Measurements from ENCODE around the gene IGLL5.
"Not testable (repeated sequence)": the region's sequence is repeated elsewhere in the genome, so short reads cannot be mapped to it uniquely, and the experiment has no call there.

Gene IGLL5

GRCh38 chr22:22884010-22884887, 3.4 kb upstream of the IGLL5 start:
- peak; percentile 78 for DNase-seq (ENCODE audit: low spot score)

DNA sequence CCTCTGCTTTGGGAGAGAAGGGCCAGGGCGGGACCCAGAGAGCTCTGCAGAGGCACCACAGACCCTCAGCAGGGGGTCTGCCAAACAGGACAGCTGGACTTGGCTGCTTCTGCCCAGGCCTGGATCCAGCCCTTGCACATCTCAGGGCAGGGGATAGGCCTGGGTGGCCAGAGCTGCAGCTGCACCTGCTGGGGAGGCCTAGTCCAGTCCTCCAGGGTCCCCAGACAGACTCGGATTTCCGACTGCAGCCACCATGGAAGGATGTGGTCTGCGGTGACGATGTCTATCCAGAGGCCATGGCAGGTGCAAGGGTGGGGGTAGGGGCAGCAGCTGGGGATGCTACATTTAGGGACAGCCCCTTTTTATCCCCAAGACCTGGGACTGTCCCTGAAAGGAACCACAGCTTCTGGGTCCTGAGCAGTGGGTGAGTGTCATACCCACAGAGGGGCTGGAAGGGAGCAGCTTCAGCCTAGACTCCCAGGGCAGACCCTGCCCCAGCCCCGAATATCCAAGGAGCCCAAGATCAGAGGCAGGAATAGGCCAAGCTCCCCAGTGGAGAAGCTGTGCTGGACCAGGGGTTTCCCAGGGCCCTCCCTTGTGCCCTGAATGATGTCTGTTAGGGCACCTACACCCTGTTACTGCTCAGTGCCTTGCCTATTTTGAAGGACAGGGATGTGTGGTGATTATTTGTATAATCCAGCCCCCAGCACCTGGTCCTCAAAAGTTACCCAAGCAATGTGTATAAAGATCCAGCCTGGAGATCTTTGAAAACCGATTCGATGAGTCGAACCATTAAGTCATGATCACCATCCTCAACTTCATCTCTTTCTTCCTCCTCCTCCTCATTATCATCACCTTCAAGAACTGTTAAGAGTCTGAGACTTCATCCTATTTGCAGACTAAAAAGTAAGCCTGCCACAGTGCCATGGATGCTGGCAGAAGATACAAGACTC, 2.5 kb upstream of the IGLL5 start:
- DNase-seq (ENCODE audit: low spot score), result no peak

DNA sequence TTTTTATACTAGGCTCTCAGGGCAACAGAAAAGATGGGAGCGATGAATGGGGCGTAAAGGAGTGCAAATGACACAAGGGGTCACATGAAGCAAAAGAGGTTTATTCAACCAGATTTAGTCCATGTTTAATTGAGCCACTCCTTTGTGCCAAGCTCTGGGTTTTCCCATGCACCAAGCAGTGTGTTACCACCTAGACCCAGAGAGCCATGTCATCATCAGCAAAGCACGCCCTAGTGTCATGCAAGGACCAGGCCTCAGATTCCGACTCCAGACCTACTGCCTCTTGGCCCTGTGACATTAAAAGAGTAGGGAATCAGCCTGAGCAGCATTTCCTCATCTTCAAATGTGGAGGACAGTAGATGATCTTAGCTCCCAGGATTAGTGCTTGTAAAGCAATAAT, 1.1 kb upstream of the IGLL5 start:
- DNase-seq (ENCODE audit: low spot score), result no peak

GRCh38 chr22:22888571-22889353, 1.1 kb downstream of the IGLL5 start:
- DNase-seq (ENCODE audit: low spot score), result no peak

GRCh38 chr22:22890085-22890484, 2.5 kb downstream of the IGLL5 start:
- DNase-seq (ENCODE audit: low spot score), result no peak

- no peak for DNase-seq (ENCODE audit: low spot score)
These were observed 3.6 kb downstream of the IGLL5 start for GRCh38 chr22:22891139-22891621.

DNA sequence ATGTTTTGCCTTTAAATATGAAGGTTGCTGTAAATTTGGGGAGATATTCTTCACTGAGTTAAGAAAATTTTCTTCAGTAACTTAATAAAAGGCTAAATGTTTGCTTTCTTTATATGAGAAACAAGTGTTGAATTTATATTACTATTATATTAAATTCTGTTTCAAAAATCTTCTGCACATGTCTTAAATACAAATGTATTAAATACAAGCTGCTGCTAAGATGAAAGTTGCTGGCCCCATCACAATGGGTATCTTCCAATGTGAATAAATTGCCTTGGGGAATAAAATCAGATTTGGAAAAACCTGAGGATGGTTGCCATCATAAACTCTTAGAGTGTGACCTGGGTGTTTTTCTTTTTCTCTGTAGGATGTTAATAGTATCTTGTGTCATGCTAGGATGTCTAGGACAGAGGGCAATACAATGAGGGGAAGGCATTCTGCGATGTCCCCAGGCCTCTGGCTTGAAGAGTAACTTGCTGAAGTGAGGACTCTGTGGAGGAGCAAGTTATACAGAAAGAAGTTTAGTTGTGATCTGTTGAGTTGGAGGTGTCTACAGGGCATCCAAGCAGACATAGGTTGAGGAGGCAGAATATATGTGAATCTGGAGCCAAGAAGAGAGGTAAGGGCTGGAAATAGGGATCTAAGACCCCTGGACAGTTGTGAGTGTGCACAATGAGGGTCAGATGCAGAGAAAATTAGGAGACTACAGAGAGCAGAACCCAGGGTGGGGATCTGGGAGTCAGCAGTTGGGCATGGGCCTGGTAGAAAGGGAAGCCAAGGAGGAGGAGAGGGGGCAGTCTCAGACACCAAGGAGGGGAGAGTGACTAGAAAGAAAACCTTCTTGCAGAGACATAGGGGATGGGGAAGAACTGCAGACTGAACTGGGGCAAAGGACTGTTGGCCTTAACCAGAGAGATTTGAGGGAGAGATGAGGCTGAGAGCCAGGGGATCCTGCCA, 4.8 kb downstream of the IGLL5 start:
- DNase-seq (ENCODE audit: low spot score), result no peak

DNA sequence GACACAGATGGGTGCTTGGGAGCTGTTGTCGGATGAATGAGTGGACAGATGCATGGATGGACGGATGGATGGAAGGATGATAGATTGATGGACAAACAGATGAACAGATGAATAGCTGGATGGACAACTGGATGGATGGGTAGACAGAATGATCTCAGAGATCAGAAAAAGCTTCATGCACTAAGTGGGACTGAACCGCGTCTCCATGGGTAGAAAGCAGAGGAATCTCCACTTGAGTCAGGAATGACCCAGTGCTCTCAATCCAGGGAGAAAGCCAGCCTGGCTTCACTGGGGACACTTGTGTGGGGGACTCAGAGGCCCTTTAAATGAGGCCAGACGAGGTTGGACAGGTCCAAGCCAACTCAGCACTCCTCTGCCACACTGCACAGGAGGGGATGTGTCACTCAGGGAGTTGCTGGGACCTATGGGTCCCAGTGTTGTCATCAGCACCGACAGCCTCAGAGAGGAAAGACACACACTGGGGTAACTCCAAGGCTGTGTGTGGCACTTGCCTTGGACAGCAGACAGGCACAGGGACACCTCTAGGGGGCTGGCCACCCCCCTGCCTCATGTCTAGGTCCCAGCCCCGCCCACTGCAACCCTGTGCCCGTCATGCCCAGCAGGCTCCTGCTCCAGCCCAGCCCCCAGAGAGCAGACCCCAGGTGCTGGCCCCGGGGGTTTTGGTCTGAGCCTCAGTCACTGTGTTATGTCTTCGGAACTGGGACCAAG, 5.6 kb downstream of the IGLL5 start:
- no peak for DNase-seq (ENCODE audit: low spot score)

GRCh38 chr22:22893891-22894739, 6.5 kb downstream of the IGLL5 start:
- DNase-seq (ENCODE audit: low spot score), result no peak

DNA sequence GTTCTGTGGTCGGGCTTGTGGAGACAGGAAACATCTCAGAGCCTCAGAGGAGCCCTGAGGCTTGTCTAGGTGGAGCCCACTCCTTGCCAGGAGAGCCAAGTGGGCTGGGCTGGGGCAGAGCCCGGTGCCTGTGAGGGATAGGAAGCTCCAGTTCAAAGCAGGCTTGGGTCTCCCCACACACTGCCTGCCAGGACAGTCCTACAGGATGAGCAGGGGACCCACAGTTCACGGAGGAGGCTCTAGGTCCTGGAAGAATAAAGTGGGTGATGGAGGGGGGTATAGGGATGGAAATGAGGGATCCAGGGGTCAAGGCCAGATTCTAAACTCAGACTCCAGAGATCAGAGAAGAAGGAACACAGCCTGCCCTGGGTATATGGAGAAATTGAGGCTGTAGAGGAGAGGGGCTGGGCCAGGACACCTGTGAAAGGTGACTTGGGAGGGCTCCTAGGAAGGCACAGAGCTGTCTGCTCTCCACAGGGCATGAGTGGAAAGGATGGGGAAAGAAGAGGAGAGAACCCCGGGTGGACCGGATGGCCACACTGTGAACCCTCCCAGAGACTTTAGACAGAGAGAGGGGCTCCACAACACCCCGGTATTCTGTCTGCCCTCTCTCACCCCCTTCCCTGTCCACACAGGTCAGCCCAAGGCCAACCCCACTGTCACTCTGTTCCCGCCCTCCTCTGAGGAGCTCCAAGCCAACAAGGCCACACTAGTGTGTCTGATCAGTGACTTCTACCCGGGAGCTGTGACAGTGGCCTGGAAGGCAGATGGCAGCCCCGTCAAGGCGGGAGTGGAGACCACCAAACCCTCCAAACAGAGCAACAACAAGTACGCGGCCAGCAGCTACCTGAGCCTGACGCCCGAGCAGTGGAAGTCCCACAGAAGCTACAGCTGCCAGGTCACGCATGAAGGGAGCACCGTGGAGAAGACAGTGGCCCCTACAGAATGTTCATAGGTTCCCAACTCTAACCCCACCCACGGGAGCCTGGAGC, 7.4 kb downstream of the IGLL5 start:
- DNase-seq (ENCODE audit: low spot score), result no peak

DNA sequence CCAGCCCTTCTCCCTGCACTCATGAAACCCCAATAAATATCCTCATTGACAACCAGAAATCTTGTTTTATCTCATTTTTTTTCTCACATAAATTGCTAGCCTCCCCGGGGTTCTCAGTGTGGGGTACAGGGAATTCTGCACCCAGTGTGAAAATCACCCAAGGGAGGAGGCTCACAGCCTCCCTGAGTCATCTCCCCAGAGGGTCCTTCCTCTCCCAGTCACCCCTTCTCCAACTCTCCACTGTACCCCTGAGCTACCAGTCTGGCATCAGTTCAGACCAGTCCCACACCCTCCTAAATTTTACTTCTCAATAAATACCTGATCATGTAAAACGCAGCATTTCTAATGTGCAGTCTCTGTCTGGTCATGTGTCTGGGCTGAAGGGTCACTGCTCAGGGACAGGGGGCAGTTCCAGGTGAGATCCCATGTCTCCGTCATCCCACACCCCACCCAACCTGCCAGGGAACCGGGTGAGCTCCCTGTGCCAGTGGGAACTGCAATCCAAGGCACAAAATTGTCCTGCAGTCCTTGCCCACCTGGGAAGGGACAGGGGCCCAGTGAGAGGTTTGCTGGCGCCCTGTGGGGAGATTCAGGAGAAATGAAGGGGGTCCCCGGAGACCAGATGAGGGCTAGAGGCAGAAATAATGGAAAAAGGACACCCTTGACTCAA, 8.3 kb downstream of the IGLL5 start:
- no peak for DNase-seq (ENCODE audit: low spot score)

DNA sequence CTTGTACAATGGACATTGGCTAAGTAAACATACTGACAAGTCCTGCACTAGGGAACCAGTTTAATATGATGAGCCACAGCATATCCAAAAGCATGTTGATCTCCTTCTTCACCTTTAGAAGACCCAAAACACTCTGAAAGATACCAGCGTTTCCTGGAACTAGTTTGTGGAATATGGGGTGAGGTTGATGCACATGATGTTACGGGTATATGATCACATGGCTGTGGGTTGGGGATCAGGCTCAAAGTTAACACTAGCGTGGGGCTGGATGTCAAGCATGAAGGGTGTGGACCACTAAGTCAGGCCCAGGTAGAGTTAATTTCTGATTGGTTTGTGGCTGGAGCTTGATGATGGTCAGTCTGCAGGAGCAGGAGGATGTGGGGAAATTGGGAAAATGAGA, 9.0 kb downstream of the IGLL5 start:
- no peak for DNase-seq (ENCODE audit: low spot score)

DNA sequence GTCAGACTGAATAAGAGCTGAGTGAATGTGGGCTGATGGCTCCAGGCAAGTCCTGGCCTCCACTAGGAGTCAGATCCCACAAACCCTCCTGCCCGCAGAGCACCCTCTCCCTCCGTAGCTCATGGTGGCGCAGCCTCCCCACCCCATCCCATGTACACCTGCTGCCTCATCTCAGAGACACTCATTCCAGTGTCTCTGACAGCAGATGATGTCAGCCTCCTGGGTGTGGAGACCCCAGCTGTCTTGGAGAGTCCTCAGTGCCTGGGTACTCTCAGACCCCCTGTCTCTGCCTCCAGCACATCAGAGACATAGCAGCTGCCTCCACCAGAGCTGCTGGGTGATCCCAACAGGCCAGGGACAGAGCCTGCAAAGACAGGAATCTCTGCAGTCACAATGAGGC, 9.5 kb downstream of the IGLL5 start:
- no peak for DNase-seq (ENCODE audit: low spot score)

DNA sequence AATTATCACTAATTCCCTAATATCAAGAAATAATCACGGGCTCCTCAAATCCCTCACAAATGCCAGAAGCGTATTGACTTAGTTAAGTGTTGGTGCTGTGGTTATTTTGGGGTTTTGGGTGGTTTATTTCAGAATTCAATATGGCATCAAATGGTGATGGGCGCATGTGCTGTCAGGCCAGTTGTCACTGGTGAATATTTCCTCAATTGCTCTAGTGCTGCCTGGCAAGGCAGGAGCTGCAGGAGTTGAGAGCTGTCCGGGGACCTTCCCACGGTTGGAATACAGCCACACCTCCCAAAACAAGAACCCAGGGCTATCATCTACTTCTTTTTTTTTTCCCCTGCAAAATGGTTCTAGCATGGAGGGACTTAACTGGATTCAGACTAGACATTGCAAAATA, 10.3 kb downstream of the IGLL5 start:
- DNase-seq (ENCODE audit: low spot score), result no peak

GRCh38 chr22:22898411-22898950, 10.9 kb downstream of the IGLL5 start:
- not testable (repeated sequence) for DNase-seq (ENCODE audit: low spot score)

GRCh38 chr22:22899342-22900080, 11.9 kb downstream of the IGLL5 start:
- not testable (repeated sequence) for DNase-seq (ENCODE audit: low spot score)

Measured in AG20443 (cell line).